GM18858 (cell line): Measurements from ENCODE around the gene ANKMY1.
"Not testable (repeated sequence)": the region's sequence is repeated elsewhere in the genome, so short reads cannot be mapped to it uniquely, and the experiment has no call there.

Experiments used
- ATAC-seq: cut with Tn5 transposase; IDR thresholded peaks from one replicate; pipeline ENCODE4 v1.9.1; 2021; ENCODE audit not compliant: unreplicated experiment

The ANKMY1 gene

DNA sequence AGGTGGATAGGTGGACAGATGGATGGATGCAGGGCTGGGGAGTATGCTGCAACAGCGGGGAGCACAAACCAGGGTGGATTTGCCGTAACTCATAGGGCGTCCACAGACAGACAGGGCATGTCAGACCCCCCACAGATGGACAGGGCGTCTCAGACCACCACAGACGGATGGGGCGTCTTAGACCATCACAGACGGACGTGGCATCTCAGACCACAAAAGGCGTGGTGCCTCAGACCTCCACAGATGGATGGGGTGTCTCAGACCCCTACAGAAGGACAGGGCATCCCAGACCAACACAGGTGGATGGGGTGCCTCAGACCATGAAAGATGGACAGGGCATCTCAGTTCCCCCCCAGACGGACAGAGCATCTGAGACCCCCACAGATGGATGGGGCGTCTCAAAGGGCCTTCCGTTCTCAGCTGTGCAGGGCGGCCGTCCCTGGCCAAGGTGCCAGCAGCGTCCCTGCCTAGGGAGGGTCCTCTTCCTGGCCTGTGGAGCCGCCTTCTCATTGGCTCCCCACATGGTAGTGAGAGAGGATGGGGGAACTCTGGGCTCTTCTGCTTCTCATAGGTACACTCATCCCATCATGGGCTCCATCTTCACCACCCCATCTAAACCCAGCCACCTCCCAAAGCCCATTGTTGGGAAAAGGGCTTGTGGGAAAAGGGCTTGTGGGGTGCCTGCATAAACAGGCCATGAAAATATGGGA is 2.1 kb downstream of the ANKMY1 start:
- ATAC-seq = no peak

- ATAC-seq = no peak
These were observed 2.9 kb downstream of the ANKMY1 start for GRCh38 chr2:240554767-240555493.

DNA sequence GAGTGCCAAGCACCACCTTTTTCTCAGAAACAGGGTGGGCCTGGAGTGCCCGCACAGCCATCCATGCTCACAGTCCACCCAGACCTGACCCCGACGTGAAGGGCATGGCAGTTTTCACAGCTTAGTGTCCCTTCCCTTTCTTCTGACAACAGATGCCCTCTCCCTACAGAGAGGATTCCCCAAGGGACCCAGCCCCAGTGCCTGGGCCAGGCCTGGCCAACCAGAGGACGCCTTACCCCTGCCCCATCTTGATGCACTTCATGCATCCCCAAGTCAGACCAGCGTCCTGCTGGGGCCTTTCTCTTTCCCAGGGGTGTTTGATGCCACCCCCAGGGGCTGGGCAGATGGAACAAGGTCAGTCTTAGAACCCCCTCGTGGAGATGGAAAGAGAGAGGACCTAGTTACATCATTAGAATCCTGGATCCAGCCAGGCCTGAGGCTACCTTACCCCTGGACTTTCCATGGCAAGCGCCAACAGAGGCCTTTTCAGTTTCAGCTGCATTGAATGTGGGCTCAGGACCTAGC is 3.8 kb downstream of the ANKMY1 start:
- no peak for ATAC-seq

DNA sequence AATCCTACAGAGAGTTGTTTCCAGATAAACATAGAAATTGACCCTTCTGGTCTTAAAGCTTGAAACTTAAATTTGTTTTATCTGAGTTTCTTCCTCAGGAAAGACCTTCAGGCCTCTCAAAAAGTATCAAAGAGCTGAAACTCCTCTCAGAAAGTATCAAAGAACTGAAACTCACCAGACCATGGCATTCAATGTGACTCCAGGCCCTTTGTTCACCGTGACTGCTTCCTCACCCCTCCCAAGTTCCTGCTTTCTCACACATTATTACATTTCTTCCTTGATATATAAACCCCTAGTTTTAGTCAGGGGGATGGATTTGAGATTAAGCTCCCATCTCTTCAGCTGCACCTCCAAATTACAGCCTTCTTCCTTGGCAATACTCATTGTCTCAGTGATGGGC is 6.0 kb downstream of the ANKMY1 start:
- no peak for ATAC-seq

GRCh38 chr2:240551288-240551687 is 6.5 kb downstream of the ANKMY1 start:
- ATAC-seq = no peak

- ATAC-seq = no peak
These were observed 17.9 kb downstream of the ANKMY1 start for GRCh38 chr2:240539906-240540305.

DNA sequence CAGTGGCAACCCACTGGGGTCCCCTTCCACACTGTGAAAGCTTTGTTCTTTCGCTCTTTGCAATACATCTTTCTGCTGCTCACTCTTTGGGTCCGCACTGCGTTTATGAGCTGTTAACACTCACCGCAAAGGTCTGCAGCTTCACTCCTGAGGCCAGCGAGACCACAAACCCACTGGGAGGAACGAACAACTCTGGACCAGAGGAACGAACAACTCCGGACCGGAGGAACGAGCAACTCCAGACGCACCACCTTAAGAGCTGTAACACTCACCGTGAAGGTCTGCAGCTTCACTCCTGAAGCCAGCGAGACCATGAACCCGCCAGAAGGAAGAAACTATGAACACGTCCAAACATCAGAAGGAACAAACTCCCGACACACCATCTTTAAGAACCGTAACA is 18.7 kb downstream of the ANKMY1 start:
- not testable (repeated sequence) for ATAC-seq

DNA sequence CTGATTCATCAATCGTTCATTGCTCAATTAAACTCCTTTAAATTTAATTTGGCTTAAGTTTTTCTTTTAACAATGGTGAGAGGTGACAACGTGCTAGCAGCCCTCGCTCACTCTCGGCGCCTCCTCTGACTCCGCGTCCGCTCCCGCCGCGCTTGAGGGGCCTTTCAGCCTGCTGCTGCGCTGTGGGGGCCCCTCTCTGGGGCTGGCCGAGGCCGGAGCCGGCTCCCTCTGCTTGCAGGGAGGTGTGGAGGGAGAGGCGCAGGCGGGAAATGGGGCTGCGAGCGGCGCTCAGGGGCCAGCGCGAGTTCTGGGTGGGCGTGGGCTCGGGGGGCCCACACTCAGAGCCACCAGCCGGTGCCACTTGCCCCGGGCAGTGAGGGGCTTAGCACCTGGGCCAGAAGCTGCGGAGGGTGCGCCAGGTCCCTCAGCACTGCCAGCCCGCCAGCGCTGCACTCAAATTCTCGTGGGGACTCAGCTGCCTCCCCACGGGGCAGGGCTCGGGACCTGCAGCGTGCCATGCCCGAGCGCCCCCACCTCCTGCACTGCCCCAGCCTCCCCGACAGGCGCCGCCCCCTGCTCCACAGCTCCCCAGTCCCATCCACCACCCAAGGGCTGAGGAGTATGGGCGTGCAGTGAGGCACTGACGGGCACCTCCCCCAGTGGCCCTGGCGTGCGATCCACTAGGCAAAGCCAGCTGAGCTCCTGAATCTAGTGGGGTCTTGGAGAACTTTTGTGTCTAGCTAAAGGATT is 19.6 kb downstream of the ANKMY1 start:
- ATAC-seq = no peak

DNA sequence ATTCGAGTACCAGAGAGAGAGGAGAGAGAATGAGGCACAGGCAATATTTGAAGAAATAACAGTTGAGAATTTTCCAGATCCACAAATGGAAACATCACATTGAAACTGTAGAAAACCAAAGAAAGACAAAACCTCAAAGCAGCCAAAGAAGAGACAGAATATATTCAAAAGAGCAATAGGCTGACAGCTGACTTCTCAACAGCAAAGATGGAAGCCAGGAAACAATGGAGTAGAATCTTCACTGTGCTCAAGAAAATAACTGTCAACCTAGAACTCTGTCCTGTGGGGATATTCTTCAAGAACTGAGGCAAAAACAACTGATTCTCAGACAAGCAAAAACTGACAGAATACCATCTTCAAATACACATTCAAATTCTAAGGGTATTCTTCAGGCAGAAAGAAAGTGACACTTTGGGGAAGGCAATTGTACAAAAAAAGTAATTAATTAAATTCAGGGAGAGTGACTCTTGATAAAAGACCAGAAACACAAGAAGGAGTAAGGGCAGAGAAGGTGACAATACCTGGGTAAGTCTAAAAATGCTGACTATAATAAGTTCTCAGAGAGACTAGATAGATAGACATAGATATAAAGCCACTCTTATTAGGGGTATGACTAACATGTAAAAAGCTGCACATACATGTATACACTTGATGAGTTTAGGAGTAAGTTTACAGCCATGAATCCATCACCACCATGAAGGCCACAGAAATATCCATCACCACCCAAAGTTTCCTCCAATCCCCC is 25.6 kb downstream of the ANKMY1 start:
- ATAC-seq = no peak

DNA sequence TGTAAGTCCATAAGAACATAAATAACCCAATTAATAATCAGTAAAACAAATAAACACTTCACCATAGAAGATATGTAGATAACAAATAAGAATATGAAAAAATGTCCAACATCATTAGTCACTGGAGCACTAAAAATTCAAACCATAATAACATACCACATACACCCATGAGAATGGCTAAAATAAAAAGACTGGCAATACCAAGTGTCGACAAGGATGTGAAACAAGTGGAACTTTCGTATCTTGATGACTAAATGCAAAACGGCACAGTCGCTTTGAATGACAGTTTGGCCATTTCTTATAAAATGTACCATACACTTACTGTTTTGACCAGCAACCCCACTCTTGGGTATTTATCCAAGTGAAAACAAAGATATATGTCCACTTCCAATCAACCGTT is 26.8 kb downstream of the ANKMY1 start:
- no peak for ATAC-seq

- ATAC-seq = no peak
These were observed 27.6 kb downstream of the ANKMY1 start for GRCh38 chr2:240530181-240530580.

DNA sequence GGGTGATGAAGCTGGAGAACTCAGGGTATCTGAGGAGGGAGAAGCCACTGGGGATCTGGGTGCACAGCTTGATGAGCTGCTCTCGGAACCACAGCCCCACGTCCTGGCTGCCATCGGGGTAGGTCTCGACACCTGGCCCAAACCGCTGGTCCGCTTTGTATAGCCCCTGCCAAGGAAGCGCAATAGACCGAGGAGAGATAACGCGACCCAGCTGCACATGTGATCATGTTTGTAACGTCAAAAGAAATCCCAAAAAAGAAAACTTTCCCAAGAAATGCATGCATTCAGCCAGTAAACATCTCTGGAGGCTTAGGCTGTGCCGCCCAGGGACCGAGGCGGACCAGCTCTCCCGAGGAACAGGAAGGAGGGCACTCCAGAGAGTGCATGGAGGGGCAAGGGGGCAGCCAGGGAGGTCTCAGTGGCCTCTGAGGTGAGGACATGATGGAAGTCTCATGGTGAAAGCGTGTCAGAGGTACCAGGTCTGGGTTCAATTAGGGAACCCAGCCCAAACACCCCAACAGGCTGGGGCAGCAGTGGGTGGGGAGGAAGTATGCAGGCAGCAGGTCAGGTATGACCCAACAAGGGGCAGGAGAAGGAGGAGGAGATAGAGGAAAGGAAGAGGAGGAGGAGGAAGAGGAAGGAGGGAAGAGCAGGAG is 28.3 kb downstream of the ANKMY1 start:
- ATAC-seq = no peak

DNA sequence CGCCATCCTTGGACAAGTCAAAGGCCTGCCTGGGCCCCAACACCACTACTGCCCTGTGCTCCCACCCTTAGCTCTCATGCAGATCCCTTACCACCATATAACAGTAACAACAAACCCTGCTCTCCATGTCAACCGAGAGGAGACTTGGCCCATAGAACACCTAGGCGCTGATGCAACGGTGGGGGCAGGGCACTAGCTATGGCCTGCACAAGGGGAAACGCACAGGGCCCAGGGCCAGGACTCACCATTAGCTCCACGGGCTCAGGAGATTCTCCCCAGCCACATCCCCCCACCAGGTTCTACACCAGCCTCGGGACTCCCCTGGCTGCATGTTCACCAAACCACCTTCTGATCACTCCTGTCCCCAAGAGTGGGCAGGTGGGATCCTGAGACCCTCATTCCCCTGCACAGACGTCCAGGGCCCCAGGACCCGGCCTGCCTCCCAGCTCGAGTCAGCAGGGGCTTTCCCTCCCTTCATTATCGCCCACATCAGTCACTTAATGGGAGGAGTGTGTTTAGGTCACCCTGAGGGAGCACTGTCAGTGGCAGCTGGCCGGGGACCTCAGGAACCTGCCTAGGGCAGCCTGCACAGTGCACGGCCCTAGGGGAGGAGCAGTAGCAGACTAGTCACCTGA is 29.3 kb downstream of the ANKMY1 start:
- no peak for ATAC-seq

GRCh38 chr2:240527153-240527750 is 30.5 kb downstream of the ANKMY1 start:
- no peak for ATAC-seq

DNA sequence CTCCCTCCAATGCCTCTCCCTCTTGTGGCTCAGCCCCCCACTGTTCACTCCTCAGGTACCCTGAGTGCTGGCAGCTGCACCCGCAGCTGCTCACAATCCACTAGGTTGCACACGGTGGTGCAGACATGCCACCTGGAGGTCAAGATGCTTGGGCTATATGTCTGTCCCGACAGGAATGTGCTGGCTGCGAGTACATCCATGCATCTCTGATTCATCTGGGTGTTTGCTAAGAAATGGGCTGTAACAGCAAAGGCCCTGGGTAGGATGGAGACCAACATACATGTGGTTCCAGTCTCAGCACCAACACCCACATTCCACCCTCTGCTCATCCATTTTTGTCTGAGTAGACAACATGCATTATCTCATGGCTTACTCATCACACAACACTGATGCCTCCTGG is 31.3 kb downstream of the ANKMY1 start:
- no peak for ATAC-seq

DNA sequence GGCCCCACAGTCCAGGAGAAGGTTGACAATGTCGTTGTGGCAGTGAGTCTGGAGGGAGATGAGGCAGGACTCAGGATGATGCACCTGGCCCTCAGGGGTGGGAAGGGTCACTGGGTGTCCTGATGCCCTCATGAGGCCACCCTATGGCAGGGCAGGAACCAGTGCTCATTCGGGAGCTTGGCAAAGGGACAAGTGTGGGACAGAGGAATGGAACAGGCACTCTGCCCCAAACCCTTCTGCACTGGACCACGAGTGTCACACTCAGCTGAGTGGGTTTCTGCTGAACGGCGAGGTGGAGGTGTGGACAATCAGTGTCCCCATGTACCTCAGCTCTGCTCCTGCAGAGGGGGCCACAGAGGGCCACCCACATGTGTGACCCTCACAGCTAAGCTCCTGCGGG is 32.0 kb downstream of the ANKMY1 start:
- ATAC-seq = no peak

- no peak for ATAC-seq
These were observed 32.6 kb downstream of the ANKMY1 start for GRCh38 chr2:240524963-240525718.

GRCh38 chr2:240523451-240524281 is 34.1 kb downstream of the ANKMY1 start:
- no peak for ATAC-seq
